SU-DHL-6 (cell line): ENCODE results near the gene VASP.

Experiments used
- H2AFZ ChIP-seq: fragments of 200-600 bp; sonication (generic); 2 replicates; pipeline ENCODE4 v1.6.1; 2014; ENCODE audit warnings: low read depth, mild to moderate bottlenecking, moderate library complexity, mixed read lengths, antibody characterized with exemption, low read length; ENCODE audit not compliant: severe bottlenecking
- H3F3A ChIP-seq: fragments of 200-600 bp; shearing (Covaris generic); 2 replicates; pipeline ENCODE4 v1.6.0; 2016; ENCODE audit warnings: antibody characterized with exemption, mild to moderate bottlenecking; ENCODE audit not compliant: insufficient read depth
- H3K27ac ChIP-seq: fragments of 200-600 bp; sonication (generic); 2 replicates; pipeline ENCODE4 v1.5.1; 2016; ENCODE audit warnings: low read depth, mild to moderate bottlenecking, low read length, moderate library complexity, mixed read lengths
- H3K27me3 ChIP-seq: fragments of 200-600 bp; sonication (generic), shearing (Covaris generic); 2 replicates; pipeline ENCODE4 v1.6.0; 2014; ENCODE audit warnings: mild to moderate bottlenecking, low read length
- H3K36me3 ChIP-seq: fragments of 200-600 bp; sonication (generic); 2 replicates; pipeline ENCODE4 v1.6.1; 2014; ENCODE audit warnings: mild to moderate bottlenecking, low read length, mixed read lengths
- H3K4me2 ChIP-seq: fragments of 300-600, 200-600 bp; shearing (Covaris generic), sonication (generic); 2 replicates; pipeline ENCODE4 v1.6.0; 2014; ENCODE audit warnings: low read length, low read depth, mild to moderate bottlenecking; ENCODE audit not compliant: poor library complexity, severe bottlenecking
- H3K4me3 ChIP-seq: fragments of 200-600 bp; sonication (generic); 2 replicates; pipeline ENCODE4 v1.5.1; 2014; ENCODE audit warnings: antibody characterized with exemption, low read length, mild to moderate bottlenecking, mixed read lengths; ENCODE audit not compliant: insufficient read depth, poor library complexity, severe bottlenecking
- H3K79me2 ChIP-seq: fragments of 200-600 bp; sonication (generic); 2 replicates; pipeline ENCODE4 v1.6.1; 2014; ENCODE audit warnings: mild to moderate bottlenecking, low read length, moderate library complexity; ENCODE audit not compliant: insufficient read depth
- H3K9ac ChIP-seq: fragments of 200-600 bp; sonication (generic); 2 replicates; pipeline ENCODE4 v1.7.0; 2014; ENCODE audit warnings: mild to moderate bottlenecking, low read length
- H3K9me2 ChIP-seq: fragments of 200-600 bp; sonication (generic); replicated peaks from 2 replicates; pipeline ENCODE4 v1.6.1; 2014; ENCODE audit warnings: low read length; ENCODE audit not compliant: insufficient read depth
- H3K9me3 ChIP-seq: fragments of 200-600 bp; sonication (generic); 2 replicates; pipeline ENCODE4 v1.6.1; 2014; ENCODE audit warnings: low read length, mixed read lengths; ENCODE audit not compliant: insufficient read depth
- H4K20me1 ChIP-seq: fragments of 200-600 bp; sonication (generic); 2 replicates; pipeline ENCODE4 v1.6.1; 2014; ENCODE audit warnings: low read depth, mild to moderate bottlenecking, antibody characterized with exemption, low read length, moderate library complexity, mixed read lengths
- EZH2phosphoT487 ChIP-seq: fragments of 200-600 bp; sonication (generic), shearing (Covaris generic); conservative IDR thresholded peaks from 2 replicates; pipeline ENCODE4 v1.6.1; 2018; ENCODE audit warnings: mild to moderate bottlenecking, antibody characterized with exemption, low read length, moderate library complexity, mixed read lengths
- TF ChIP-seq, protein P1 (sequence below): fragments of 200-600 bp; sonication (generic); IDR thresholded peaks from one replicate; pipeline ENCODE4 v1.5.1; 2017; ENCODE audit warnings: antibody characterized with exemption, mild to moderate bottlenecking, low read length, moderate library complexity; ENCODE audit not compliant: insufficient read depth, poor library complexity, severe bottlenecking

The VASP gene

GRCh38 chr19:45556835-45557234, 49.6 kb downstream of the VASP start:
- H3K9me2 ChIP-seq = no peaks in the 10 kb centered on the region
- TF ChIP-seq EZH2phosphoT487 = no peak
- TF ChIP-seq, protein P1, sequence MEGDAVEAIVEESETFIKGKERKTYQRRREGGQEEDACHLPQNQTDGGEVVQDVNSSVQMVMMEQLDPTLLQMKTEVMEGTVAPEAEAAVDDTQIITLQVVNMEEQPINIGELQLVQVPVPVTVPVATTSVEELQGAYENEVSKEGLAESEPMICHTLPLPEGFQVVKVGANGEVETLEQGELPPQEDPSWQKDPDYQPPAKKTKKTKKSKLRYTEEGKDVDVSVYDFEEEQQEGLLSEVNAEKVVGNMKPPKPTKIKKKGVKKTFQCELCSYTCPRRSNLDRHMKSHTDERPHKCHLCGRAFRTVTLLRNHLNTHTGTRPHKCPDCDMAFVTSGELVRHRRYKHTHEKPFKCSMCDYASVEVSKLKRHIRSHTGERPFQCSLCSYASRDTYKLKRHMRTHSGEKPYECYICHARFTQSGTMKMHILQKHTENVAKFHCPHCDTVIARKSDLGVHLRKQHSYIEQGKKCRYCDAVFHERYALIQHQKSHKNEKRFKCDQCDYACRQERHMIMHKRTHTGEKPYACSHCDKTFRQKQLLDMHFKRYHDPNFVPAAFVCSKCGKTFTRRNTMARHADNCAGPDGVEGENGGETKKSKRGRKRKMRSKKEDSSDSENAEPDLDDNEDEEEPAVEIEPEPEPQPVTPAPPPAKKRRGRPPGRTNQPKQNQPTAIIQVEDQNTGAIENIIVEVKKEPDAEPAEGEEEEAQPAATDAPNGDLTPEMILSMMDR = no peak
- no peaks in the 10 kb centered on the region for H3K9me3 ChIP-seq
- no peaks in the 10 kb centered on the region for H3K36me3 ChIP-seq
- no peaks in the 10 kb centered on the region for H4K20me1 ChIP-seq
- H3K27ac ChIP-seq = no peak overlapping the region
- no peaks in the 10 kb centered on the region for H3F3A ChIP-seq
- H3K9ac ChIP-seq = no peak overlapping the region
- peaks cover 8% of the 10 kb centered on the region; the same call in 1 of the 2 replicates for H3K79me2 ChIP-seq
- H3K4me3 ChIP-seq = no peak overlapping the region
- no peak overlapping the region for H2AFZ ChIP-seq
- H3K4me2 ChIP-seq = no peak overlapping the region
- no peaks in the 10 kb centered on the region for H3K27me3 ChIP-seq

- Histone ChIP-seq H3K4me3 (no peak overlapping the region), H3K27ac (no peak overlapping the region), H3F3A (peaks cover 4% of the 10 kb centered on the region; the same call in 1 of the 2 replicates), H3K36me3 (no peaks in the 10 kb centered on the region), H3K9ac (no peak overlapping the region), H3K4me2 (no peak overlapping the region), H4K20me1 (no peaks in the 10 kb centered on the region), H3K9me2 (no peaks in the 10 kb centered on the region), H3K9me3 (no peaks in the 10 kb centered on the region), H3K27me3 (no peaks in the 10 kb centered on the region), H3K79me2 (peaks cover 8% of the 10 kb centered on the region; the same call in 1 of the 2 replicates), H2AFZ (no peak overlapping the region)
- TF ChIP-seq, protein P1 = peak; percentile 96
- no peak for TF ChIP-seq EZH2phosphoT487
Observed at GRCh38 chr19:45558399-45558878, 51.2 kb downstream of the VASP start.

DNA sequence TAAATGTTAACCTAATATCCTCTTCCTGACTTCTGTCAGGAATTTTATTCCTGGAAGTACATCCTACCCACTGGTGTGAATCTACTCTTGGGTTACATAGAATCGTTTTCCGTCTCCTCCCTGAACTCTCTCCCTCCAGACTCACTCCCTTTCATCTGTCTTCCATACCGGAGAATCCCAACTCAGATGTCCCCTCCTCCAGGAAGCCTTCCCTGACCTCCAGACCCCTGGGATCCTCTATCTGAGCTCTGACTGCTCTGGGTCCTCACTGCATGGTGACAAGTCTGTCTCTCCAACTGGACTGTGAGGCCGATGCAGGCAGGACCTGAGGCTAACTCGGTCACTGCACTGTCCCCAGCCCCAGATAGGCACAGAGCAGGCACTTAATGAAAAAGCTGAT, 52.8 kb downstream of the VASP start:
- Histone ChIP-seq H3K36me3 (no peaks in the 10 kb centered on the region), H3F3A (peaks cover 4% of the 10 kb centered on the region; the same call in 1 of the 2 replicates), H3K27ac (no peak overlapping the region), H3K4me3 (no peak overlapping the region), H3K79me2 (peaks cover 8% of the 10 kb centered on the region; the same call in 1 of the 2 replicates), H3K9ac (no peak overlapping the region), H3K9me3 (no peaks in the 10 kb centered on the region), H2AFZ (no peak overlapping the region), H3K9me2 (no peaks in the 10 kb centered on the region), H4K20me1 (no peaks in the 10 kb centered on the region), H3K4me2 (no peak overlapping the region), H3K27me3 (no peaks in the 10 kb centered on the region)
- TF ChIP-seq EZH2phosphoT487 = no peak
- TF ChIP-seq, protein P1 = no peak
